ENCODE data around the gene POLR2E.

POLR2E gene

DNA sequence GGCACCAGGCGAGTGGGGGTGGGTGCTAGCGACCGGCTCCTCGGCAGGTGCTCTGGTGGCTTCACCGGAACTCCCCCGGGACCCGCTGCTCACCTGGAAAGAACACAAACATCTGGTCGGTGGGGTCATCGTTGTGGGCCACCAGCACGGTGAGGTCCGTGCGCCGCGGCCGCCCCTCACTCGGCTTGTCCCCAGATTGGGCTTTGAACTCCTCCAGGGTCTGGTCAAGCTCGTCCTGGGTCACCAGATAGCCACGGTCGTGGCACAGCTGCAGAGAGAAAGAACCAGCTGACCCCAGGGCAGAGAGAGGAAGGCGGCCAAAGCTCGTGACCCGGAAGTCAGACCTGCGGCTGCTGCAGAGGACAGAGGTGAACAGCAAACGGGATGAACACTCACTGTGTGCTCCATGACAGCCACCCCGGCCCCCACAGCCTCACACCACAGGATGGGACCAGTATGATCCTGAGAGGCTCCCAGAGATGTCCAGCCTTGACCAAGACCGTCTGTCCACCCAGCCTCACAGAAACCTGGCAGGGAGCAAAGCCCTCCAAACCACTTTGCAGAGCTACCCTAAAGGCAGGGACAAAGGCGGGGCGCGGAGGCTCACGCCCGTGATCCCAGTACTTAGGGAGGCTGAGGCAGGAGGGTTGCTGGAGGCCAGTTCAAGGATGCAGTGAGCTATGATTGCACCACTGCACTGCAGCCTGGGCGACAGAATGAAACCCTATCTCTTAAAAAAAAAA is 1.2 kb downstream of the POLR2E start:
- peak overlapping the region; percentile 92 for H3K4me3 Mint-ChIP-seq
- peaks cover 38% of the 10 kb centered on the region for H3K4me1 Mint-ChIP-seq
- peak overlapping the region; percentile 84 for H3K27ac Mint-ChIP-seq
- no peaks in the 10 kb centered on the region for H3K9me3 Mint-ChIP-seq
- H3K36me3 Mint-ChIP-seq, result peaks cover 2% of the 10 kb centered on the region
- no peaks in the 10 kb centered on the region for H3K27me3 Mint-ChIP-seq

DNA sequence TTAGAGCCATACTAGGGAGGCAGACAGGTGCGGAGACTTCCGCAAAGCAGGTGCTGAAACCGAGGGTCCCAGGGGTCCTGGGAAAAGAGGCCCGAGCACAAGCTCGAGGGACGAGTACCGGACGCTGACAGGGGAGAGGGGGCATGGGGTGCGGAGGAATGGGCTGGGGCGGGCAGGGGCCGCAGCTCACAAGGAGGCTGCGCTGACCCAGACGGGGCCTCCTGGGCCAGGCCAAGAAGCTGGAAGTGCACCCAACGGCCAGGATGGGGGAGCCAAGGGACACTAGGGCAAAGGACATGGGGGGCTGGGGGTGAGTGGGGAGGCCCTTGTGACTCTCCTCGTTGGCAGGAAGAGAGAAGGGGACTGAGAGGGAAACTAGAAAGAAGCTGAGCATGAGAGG is 1.8 kb downstream of the POLR2E start:
- Mint-ChIP-seq H3K36me3 (peaks cover 2% of the 10 kb centered on the region), H3K4me1 (peaks cover 33% of the 10 kb centered on the region), H3K27me3 (no peaks in the 10 kb centered on the region), H3K4me3 (peak overlapping the region; percentile 92), H3K9me3 (no peaks in the 10 kb centered on the region), H3K27ac (peak overlapping the region; percentile 70)

DNA sequence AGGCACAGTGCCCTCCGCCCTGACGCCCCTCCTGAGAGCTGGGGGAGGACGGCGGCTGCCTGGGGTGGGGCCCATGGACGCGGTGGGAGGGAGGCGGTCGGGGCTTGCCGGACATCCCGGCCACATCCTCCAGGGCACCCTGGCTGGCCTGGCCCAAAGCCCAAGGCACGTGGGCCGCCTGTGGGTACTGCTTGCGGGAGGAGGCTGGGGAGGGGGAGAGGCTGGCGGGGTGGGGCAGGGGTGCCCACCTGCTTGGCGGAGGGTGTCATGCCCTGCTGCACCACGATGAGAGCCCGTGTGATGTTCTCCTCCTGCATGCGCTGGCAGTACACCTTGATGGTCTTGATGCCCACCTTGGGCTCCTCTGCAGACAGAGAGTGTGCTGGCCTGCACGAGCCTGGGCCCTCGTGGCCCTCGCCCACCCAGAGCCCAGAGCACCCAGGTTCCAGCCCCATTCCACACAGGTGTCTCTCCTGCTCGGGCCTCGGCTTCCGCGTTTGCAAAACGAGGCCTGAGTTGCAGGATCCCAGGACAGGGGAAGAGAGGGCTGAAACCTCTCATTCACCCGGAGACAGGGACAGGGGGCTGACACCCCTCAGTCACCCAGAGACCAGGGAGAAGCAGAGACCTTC is 3.5 kb downstream of the POLR2E start:
- no peaks in the 10 kb centered on the region for H3K27me3 Mint-ChIP-seq
- no peak overlapping the region for H3K27ac Mint-ChIP-seq
- no peak overlapping the region for H3K4me3 Mint-ChIP-seq
- H3K36me3 Mint-ChIP-seq, result peaks cover 2% of the 10 kb centered on the region
- peaks cover 36% of the 10 kb centered on the region for H3K4me1 Mint-ChIP-seq
- no peaks in the 10 kb centered on the region for H3K9me3 Mint-ChIP-seq

GRCh38 chr19:1090731-1091543 is 4.2 kb downstream of the POLR2E start:
- H3K36me3 Mint-ChIP-seq, result peaks cover 2% of the 10 kb centered on the region
- H3K4me3 Mint-ChIP-seq, result no peak overlapping the region
- no peaks in the 10 kb centered on the region for H3K27me3 Mint-ChIP-seq
- no peak overlapping the region for H3K27ac Mint-ChIP-seq
- H3K4me1 Mint-ChIP-seq, result peaks cover 33% of the 10 kb centered on the region
- H3K9me3 Mint-ChIP-seq, result no peaks in the 10 kb centered on the region

DNA sequence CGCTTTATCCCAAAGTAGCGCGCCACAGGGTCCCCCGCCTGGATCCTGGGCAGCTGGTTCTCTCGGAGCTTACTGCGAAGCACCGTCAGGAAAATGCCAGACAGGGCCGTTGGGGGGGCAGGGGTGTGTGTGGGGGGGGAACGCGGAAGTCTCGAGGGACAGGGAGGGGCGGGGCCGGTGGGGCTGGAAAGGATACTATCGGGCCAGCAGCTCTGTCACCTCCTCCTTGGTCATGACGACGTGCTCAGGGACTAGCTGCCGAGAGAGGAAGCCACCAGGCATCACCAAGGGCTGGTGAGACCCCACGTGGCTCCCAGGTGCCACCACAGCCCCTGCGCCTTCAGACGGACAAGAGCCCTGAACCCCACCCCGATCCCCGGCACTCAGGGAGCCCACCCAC is 5.3 kb downstream of the POLR2E start:
- Mint-ChIP-seq H3K27ac (no peak overlapping the region), H3K4me3 (no peak overlapping the region), H3K4me1 (peaks cover 32% of the 10 kb centered on the region), H3K27me3 (no peaks in the 10 kb centered on the region), H3K36me3 (peaks cover 4% of the 10 kb centered on the region), H3K9me3 (no peaks in the 10 kb centered on the region)

DNA sequence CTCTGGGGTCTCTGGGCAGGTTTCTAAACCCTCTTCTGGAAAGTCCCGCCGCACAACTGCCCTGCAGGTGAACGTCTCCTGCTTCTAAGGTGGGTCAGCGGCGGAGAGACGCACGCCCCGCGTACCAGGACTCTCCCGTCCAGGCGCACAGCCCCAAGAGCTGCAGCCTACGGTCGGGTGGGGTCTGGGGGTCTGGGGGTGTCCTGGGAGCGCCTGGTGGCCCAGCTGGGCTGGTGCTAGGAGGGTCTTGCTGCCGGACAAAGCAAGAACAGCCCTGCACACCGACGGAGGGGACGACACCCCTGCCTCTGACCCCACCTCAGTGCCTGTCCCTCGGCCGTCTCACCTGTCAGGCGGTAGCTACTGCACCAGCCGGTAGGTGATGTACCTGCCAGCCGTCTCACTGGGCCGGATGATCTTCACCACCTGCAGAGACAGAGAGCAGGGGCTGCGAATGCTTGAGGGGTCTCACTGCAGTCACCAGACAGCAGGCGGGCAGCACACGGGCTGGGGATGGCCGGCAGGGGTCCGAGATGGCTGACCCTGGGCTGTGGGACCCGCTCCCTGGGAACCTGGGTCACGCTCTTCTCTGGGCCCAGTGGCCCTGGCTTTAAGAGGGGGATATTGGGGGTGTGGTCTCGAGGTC is 5.9 kb downstream of the POLR2E start:
- no peak overlapping the region for H3K27ac Mint-ChIP-seq
- H3K9me3 Mint-ChIP-seq, result no peaks in the 10 kb centered on the region
- H3K27me3 Mint-ChIP-seq, result no peaks in the 10 kb centered on the region
- H3K4me3 Mint-ChIP-seq, result no peak overlapping the region
- peaks cover 35% of the 10 kb centered on the region for H3K4me1 Mint-ChIP-seq
- H3K36me3 Mint-ChIP-seq, result peaks cover 4% of the 10 kb centered on the region

DNA sequence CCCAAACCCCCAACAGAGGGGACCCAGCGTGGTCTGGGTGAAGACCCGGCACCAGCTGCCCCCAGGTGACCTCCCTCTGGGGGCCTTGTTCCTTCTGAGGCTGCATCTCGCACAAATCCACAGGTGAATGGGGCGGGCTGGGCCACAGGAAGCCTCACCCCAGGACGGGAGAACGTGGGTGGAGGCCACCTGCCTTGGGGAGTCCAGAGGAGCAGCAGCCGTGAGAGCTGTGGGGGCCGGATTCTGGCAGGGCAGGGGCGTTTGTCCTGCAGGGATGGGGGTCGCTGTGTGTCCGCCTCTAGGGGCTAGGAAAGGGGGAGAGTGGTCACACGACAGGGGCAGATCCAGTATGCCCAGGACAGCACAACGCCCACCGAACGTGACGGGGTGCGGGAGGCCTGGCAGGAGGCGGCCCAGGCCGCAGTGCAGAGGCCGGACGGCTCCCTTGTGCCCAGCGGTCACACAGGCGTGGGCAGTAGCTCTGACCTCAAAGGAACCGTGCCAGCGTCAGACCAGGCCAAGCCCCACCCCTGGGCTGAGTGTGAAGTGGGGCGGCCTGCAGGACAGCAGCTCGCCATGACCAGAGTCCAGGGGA is 6.7 kb downstream of the POLR2E start:
- Mint-ChIP-seq H3K36me3 (peaks cover 5% of the 10 kb centered on the region), H3K27me3 (no peaks in the 10 kb centered on the region), H3K9me3 (no peaks in the 10 kb centered on the region), H3K27ac (no peak overlapping the region), H3K4me3 (no peak overlapping the region), H3K4me1 (peaks cover 37% of the 10 kb centered on the region)

DNA sequence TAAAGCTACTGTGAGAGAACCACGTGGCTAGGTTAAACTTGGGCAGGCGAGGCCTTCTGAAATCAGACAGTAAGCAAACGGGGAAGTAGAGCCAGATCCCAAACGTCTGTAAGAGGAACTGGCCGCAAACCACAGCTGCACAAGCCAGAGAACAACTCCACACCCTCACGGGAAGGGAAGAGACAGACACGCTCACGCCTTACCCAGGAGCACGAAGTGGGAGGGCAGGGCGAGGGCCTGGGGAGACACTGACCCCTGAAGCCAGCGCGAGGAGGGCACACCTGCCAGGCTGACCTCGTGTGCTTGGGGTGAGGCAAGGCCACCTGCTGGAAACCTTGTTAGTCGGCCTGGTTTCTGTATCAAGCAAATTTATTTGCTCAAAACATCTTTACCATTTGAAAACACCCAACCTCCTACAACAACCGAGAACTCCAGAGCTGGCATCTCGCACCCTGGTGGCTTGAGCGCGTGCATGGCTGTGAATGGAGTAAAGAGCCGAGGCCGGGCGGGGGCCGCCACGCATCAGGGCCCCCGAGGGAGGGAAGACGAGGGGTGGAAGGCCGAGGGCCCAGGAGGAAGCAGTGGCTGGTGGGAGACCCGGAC is 7.3 kb downstream of the POLR2E start:
- H3K27ac Mint-ChIP-seq, result peak overlapping the region; percentile 94
- H3K4me3 Mint-ChIP-seq, result peak overlapping the region; percentile 47

DNA sequence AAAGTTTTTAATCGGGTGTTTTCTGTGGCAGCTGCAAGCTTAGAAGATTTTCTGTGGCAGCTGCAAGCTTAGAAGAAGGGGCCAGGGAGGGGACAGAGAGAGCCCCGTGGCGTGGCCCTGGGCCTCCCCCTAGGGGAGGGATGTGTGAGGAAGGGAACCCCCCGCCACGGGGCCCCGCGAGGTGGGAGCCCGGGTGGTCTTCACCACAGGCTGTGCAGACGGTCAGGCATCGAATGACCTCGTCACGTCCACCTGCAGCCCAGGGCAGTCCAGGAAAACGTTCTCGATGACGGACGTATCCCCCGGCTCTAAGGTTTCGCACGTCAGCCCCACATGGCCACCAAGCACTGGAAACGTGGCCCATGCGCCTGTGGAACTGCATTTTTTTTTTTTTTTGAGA is 8.6 kb downstream of the POLR2E start:
- no peaks in the 10 kb centered on the region for H3K27me3 Mint-ChIP-seq
- H3K27ac Mint-ChIP-seq, result no peak overlapping the region
- no peak overlapping the region for H3K4me3 Mint-ChIP-seq
- peaks cover 6% of the 10 kb centered on the region for H3K36me3 Mint-ChIP-seq
- peaks cover 33% of the 10 kb centered on the region for H3K4me1 Mint-ChIP-seq
- no peaks in the 10 kb centered on the region for H3K9me3 Mint-ChIP-seq

More for the DNA sequence above, 7.3 kb downstream of the POLR2E start:
- H3K36me3 Mint-ChIP-seq, result peaks cover 6% of the 10 kb centered on the region
- no peaks in the 10 kb centered on the region for H3K27me3 Mint-ChIP-seq
- peaks cover 33% of the 10 kb centered on the region for H3K4me1 Mint-ChIP-seq
- no peaks in the 10 kb centered on the region for H3K9me3 Mint-ChIP-seq

DNA sequence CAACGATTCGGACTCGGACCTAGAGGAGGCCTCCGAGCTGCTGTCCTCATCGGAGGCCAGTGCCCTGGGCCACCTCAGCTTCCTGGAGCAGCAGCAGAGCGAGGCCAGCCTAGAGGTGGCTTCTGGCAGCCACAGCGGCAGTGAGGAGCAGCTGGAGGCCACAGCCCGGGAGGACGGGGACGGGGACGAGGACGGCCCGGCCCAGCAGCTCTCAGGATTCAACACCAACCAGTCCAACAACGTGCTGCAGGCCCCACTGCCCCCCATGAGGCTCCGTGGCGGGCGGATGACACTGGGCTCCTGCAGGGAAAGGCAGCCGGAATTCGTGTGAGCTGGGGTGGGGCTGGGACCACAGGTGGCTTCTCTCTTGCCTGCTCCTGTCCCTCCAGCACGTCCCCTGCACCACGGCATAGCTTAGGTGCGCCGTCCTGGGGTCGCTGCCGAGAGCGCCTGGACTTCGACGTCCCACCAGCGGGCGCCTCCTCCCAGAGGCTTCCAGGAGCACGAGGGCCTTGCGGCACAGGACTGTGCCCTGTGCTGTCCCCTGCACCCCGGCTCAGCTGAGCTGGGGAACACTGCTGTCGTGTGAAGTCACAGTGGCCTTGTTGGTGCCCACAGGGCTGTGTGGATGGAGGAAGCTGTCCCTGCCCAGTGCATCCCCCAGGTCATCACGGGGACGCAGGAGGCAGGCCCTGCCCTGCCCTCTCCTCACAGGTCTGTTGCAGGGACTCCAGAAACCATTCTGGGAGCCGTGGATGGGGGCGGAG is 9.3 kb downstream of the POLR2E start:
- no peak overlapping the region for H3K27ac Mint-ChIP-seq
- peaks cover 6% of the 10 kb centered on the region for H3K36me3 Mint-ChIP-seq
- no peak overlapping the region for H3K4me3 Mint-ChIP-seq
- peaks cover 41% of the 10 kb centered on the region for H3K4me1 Mint-ChIP-seq
- no peaks in the 10 kb centered on the region for H3K27me3 Mint-ChIP-seq
- H3K9me3 Mint-ChIP-seq, result no peaks in the 10 kb centered on the region

GRCh38 chr19:1085053-1085658 is 10.0 kb downstream of the POLR2E start:
- H3K27me3 Mint-ChIP-seq, result no peaks in the 10 kb centered on the region
- H3K36me3 Mint-ChIP-seq, result peaks cover 6% of the 10 kb centered on the region
- peaks cover 46% of the 10 kb centered on the region for H3K4me1 Mint-ChIP-seq
- H3K9me3 Mint-ChIP-seq, result no peaks in the 10 kb centered on the region
- peak overlapping the region; percentile 15 for H3K4me3 Mint-ChIP-seq
- peak overlapping the region; percentile 88 for H3K27ac Mint-ChIP-seq

DNA sequence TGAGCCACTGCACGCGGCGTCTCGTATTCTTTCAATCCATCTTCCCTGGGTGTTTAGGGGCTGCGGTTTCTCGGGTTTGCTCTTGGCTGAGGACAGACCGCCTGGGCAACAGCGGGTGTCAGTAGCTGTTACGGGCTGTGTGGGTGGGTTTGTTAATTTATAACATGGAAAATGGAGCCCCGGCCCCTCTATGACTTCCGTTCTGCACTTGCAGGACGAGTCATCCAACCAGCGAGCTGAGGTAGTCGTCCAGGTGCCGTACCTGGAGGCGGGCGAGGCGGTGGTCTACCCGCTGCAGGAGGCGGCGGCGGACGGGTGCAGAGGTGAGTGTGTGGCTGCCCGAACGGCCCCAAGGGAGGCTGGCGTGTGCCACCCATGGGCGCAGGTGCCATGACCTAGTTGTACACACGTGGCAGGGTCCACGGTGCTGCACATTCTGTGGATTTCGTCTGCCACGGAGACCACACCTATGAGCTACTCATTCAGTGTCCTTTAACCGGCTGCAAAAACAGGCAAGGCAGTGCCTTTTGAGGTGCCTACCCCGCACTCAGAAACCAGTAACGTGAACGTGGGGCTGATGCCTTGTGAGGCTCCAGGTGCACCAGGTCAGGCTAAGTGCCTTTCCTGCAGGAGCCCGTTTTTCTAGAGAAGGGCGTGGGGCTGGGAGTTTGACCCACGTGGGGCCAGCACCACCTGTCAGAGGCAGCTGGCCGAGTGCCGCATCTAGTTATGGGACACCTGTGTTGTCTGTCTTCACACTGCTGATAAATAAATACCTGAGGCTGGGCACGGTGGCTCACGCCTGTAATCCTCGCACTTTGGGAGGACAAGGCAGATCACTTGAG is 10.9 kb downstream of the POLR2E start:
- no peak overlapping the region for H3K4me3 Mint-ChIP-seq
- peaks cover 6% of the 10 kb centered on the region for H3K36me3 Mint-ChIP-seq
- H3K27me3 Mint-ChIP-seq, result no peaks in the 10 kb centered on the region
- no peaks in the 10 kb centered on the region for H3K9me3 Mint-ChIP-seq
- peak overlapping the region; percentile 30 for H3K27ac Mint-ChIP-seq
- H3K4me1 Mint-ChIP-seq, result peaks cover 54% of the 10 kb centered on the region
